ENCODE measurements around the gene TXNDC9. TPM values are rescaled to one million over a fixed set of nuclear protein-coding genes. Genes with fewer than 3 reads are reported as not detected.
A peak's percentile ranks its signal among the peaks of the same experiment; 100 is the strongest.
"Not testable (repeated sequence)": the region's sequence is repeated elsewhere in the genome, so short reads cannot be mapped to it uniquely, and the experiment has no call there.

The TXNDC9 gene
- total and polyA plus RNA-seq, 2 donors (not counting 1 experiment from before 2014, with no cell fraction given), result 11.2 to 21.7 TPM

GRCh38 chr2:99336804-99337112 is 625 bp upstream of the TXNDC9 start:
- Histone ChIP-seq H3K9me3 (ENCODE audit: control extremely low read depth in 1 of 3, control insufficient read depth in 2 of 3, insufficient read depth in 1 of 3, low read length in 2 of 3) (no peaks in the 10 kb centered on the region), H3K36me3 (replicated peaks in 1 of 2; ENCODE audit: control extremely low read depth in 1 of 2, control insufficient read depth in 1 of 2, extremely low read depth in 1 of 2, insufficient read depth in 2 of 2, low read length in 1 of 2) (peaks cover 6 to 13% of the 10 kb centered on the region in 2 experiments), H4K20me1 (ENCODE audit: control insufficient read depth, insufficient read depth, low read length, poor library complexity, severe bottlenecking) (peaks cover 15% of the 10 kb centered on the region), H3K4me1 (ENCODE audit: control insufficient read depth in 2 of 2, insufficient read depth in 2 of 2, low read length in 2 of 2) (peaks cover 14 to 31% of the 10 kb centered on the region in 2 donors), H3K79me2 (ENCODE audit: control insufficient read depth, insufficient read depth, low read length) (peaks cover 72% of the 10 kb centered on the region), H3K9ac (ENCODE audit: low read length) (peak overlapping the region; percentile 86), H3K27ac (ENCODE audit: low read length in 2 of 2) (peak overlapping the region; percentile 90 to 93), H3K4me3 (ENCODE audit: control extremely low read depth in 1 of 5, extremely low read depth in 1 of 5, insufficient read depth in 1 of 5, low read depth in 2 of 5, low read length in 4 of 5) (peak overlapping the region; percentile 78 to 95 (median 86)), H2AFZ (ENCODE audit: insufficient read depth, low read depth, low read length, poor library complexity, severe bottlenecking) (peak overlapping the region; percentile 77), H3K4me2 (replicated peaks; ENCODE audit: low read depth, low read length, poor library complexity, severe bottlenecking) (peak overlapping the region; percentile 81), H3K27me3 (replicated peaks in 1 of 4; ENCODE audit: control extremely low read depth in 1 of 4, control insufficient read depth in 3 of 4, insufficient read depth in 4 of 4, low read length in 3 of 4) (no peaks in the 10 kb centered on the region)
- peaks cover 30% of the 10 kb centered on the region for H3K4me1 Mint-ChIP-seq
- no peaks in the 10 kb centered on the region for H3K27me3 Mint-ChIP-seq
- no peak overlapping the region for H3K4me3 Mint-ChIP-seq
- ATAC-seq (ENCODE audit: low read depth), result peak; percentile 2
- no peak for DNase-seq
- no peak overlapping the region for H3K27ac Mint-ChIP-seq
- ChIA-PET CTCF (interaction anchor here (1.0 to 2.2 kb wide), 8 partner anchors 57 to 926 kb away, joined by 3 to 14 read pairs (median 4); partner anchors contain the start of genes LIPT1, REV1 and TSGA10), POLR2A (interaction anchor here (0.6 to 2.0 kb wide), 7 partner anchors 10 to 1972 kb away, joined by 3 to 7 read pairs (median 6); partner anchors contain the start of genes C2orf15, LIPT1, REV1 and RNF149)
- WGBS (ENCODE audit: insufficient coverage), result 0% methylated on average over 4 of the region's 8 CpGs
- intact Hi-C loops (cut with micrococcal nuclease), result loop anchor here (1.0 to 5.0 kb wide), 8 partner anchors 154 to 924 kb away; partner anchors contain the start of genes C2orf15, COA5, MGAT4A and MITD1
- H3K9me3 Mint-ChIP-seq (ENCODE audit: insufficient read depth), result no peaks in the 10 kb centered on the region
- TF ChIP-seq CTCF (IDR thresholded peaks at IDR 0.05), result no peak
- no peak for TF ChIP-seq EZH2 (IDR thresholded peaks at IDR 0.05; ENCODE audit: borderline replicate concordance, insufficient read depth, low read depth, low read length, poor library complexity, severe bottlenecking)

GRCh38 chr2:99325384-99325783 is 10.7 kb downstream of the TXNDC9 start:
- H3K36me3 ChIP-seq (replicated peaks in 1 of 2; ENCODE audit: control extremely low read depth in 1 of 2, control insufficient read depth in 1 of 2, extremely low read depth in 1 of 2, insufficient read depth in 2 of 2, low read length in 1 of 2), result peaks cover 14 to 69% of the 10 kb centered on the region in 2 experiments
- no peaks in the 10 kb centered on the region for H3K4me1 ChIP-seq (ENCODE audit: control insufficient read depth in 2 of 2, insufficient read depth in 2 of 2, low read length in 2 of 2)
- no peak for ATAC-seq (ENCODE audit: low read depth)
- CTCF ChIA-PET, result no interaction called here
- DNase-seq, result no peak
- WGBS (ENCODE audit: insufficient coverage), result 98% methylated on average over 5 of the region's 5 CpGs
- H3K4me3 ChIP-seq (ENCODE audit: control extremely low read depth in 1 of 5, extremely low read depth in 1 of 5, insufficient read depth in 1 of 5, low read depth in 2 of 5, low read length in 4 of 5), result no peak overlapping the region
- Mint-ChIP-seq H3K9me3 (ENCODE audit: insufficient read depth) (no peaks in the 10 kb centered on the region), H3K27me3 (no peaks in the 10 kb centered on the region), H3K4me3 (no peak overlapping the region), H3K27ac (no peak overlapping the region), H3K4me1 (peaks cover 3% of the 10 kb centered on the region)
- intact Hi-C loops (cut with micrococcal nuclease), result no loop called here
- H3K9ac ChIP-seq (ENCODE audit: low read length), result no peak overlapping the region
- H2AFZ ChIP-seq (ENCODE audit: insufficient read depth, low read depth, low read length, poor library complexity, severe bottlenecking), result no peak overlapping the region
- TF ChIP-seq CTCF (IDR thresholded peaks at IDR 0.05) (no peak), EZH2 (IDR thresholded peaks at IDR 0.05; ENCODE audit: borderline replicate concordance, insufficient read depth, low read depth, low read length, poor library complexity, severe bottlenecking) (no peak)
- H3K79me2 ChIP-seq (ENCODE audit: control insufficient read depth, insufficient read depth, low read length), result peaks cover 20% of the 10 kb centered on the region
- H4K20me1 ChIP-seq (ENCODE audit: control insufficient read depth, insufficient read depth, low read length, poor library complexity, severe bottlenecking), result peaks cover 21% of the 10 kb centered on the region
- H3K4me2 ChIP-seq (replicated peaks; ENCODE audit: low read depth, low read length, poor library complexity, severe bottlenecking), result no peak overlapping the region
- H3K27me3 ChIP-seq (replicated peaks in 1 of 4; ENCODE audit: control extremely low read depth in 1 of 4, control insufficient read depth in 3 of 4, insufficient read depth in 4 of 4, low read length in 3 of 4), result no peaks in the 10 kb centered on the region
- POLR2A ChIA-PET, result no interaction called here
- H3K27ac ChIP-seq (ENCODE audit: low read length in 2 of 2), result no peak overlapping the region
- H3K9me3 ChIP-seq (ENCODE audit: control extremely low read depth in 1 of 3, control insufficient read depth in 2 of 3, insufficient read depth in 1 of 3, low read length in 2 of 3), result no peaks in the 10 kb centered on the region

- ATAC-seq (ENCODE audit: low read depth); H3K79me2 ChIP-seq (ENCODE audit: control insufficient read depth, insufficient read depth, low read length); H3K4me3 Mint-ChIP-seq; intact Hi-C loops (cut with micrococcal nuclease); H3K4me2 ChIP-seq (replicated peaks; ENCODE audit: low read depth, low read length, poor library complexity, severe bottlenecking); POLR2A ChIA-PET; H3K27me3 ChIP-seq (replicated peaks in 1 of 4; ENCODE audit: control extremely low read depth in 1 of 4, control insufficient read depth in 3 of 4, insufficient read depth in 4 of 4, low read length in 3 of 4); H3K9ac ChIP-seq (ENCODE audit: low read length); H3K4me1 Mint-ChIP-seq; H3K4me3 ChIP-seq (ENCODE audit: control extremely low read depth in 1 of 5, extremely low read depth in 1 of 5, insufficient read depth in 1 of 5, low read depth in 2 of 5, low read length in 4 of 5); H3K27me3 Mint-ChIP-seq; H3K4me1 ChIP-seq (ENCODE audit: control insufficient read depth in 2 of 2, insufficient read depth in 2 of 2, low read length in 2 of 2); H3K9me3 ChIP-seq (ENCODE audit: control extremely low read depth in 1 of 3, control insufficient read depth in 2 of 3, insufficient read depth in 1 of 3, low read length in 2 of 3); H4K20me1 ChIP-seq (ENCODE audit: control insufficient read depth, insufficient read depth, low read length, poor library complexity, severe bottlenecking); H3K9me3 Mint-ChIP-seq (ENCODE audit: insufficient read depth); CTCF ChIA-PET; DNase-seq; H3K27ac ChIP-seq (ENCODE audit: low read length in 2 of 2); H3K27ac Mint-ChIP-seq; H2AFZ ChIP-seq (ENCODE audit: insufficient read depth, low read depth, low read length, poor library complexity, severe bottlenecking): not testable (repeated sequence)
- 100% methylated on average over 7 of the region's 7 CpGs for WGBS (ENCODE audit: insufficient coverage)
- H3K36me3 ChIP-seq (replicated peaks in 1 of 2; ENCODE audit: control extremely low read depth in 1 of 2, control insufficient read depth in 1 of 2, extremely low read depth in 1 of 2, insufficient read depth in 2 of 2, low read length in 1 of 2), result peaks cover 14 to 52% of the 10 kb centered on the region in 2 experiments
Observed at GRCh38 chr2:99317873-99318200, 18.3 kb downstream of the TXNDC9 start.
